HepG2 (cell line): Measurements from ENCODE around the gene MS4A6A. TPM values are rescaled to one million over a fixed set of nuclear protein-coding genes. Genes with fewer than 3 reads are reported as not detected.
"Not testable (repeated sequence)": the region's sequence is repeated elsewhere in the genome, so short reads cannot be mapped to it uniquely, and the experiment has no call there.

ENCODE experiments used
- ATAC-seq: fragments of 200-7000 bp; cut with Tn5 transposase; 3 replicates; pipeline ENCODE4 v1.9.1; 2020; ENCODE audit warnings: mild to moderate bottlenecking, moderate library complexity
- BruUV-seq: library from RNA; stranded (reverse); fragments of 400-500 nt; replicated peaks from 2 replicates; lab custom pipeline; 2021; lab: Mats Ljungman, UMichigan
- CTCF ChIA-PET: fragments of 300-600 bp; formaldehyde crosslinking; extraction: SDS; loops from one replicate; lab custom pipeline; 2021; ENCODE audit warnings: low total read pairs, inconsistent platforms, low intra/inter-chr PET ratio; lab: Yijun Ruan, JAX
- POLR2A ChIA-PET: fragments of 350-600 bp; sonication (Branson Sonifier 250); formaldehyde crosslinking; loops from one replicate; lab custom pipeline; 2020; ENCODE audit warnings: antibody characterized with exemption, inconsistent platforms; lab: Yijun Ruan, JAX
- DNase-seq: peaks from one replicate; pipeline ENCODE4 v3.0.0-alpha.2; 2015; ENCODE audit warnings: low spot score
- FAIRE-seq: peaks from 3 replicates; lab custom pipeline; 2011; peaks lifted over from hg19 to GRCh38; lab: Jason Lieb, UNC
- H2AFZ ChIP-seq: one replicate; pipeline ENCODE4 v1.6.1; 2011; ENCODE audit warnings: low read length, inconsistent platforms
- H3K27ac ChIP-seq: fragments of 300-600 bp; 3 replicates; pipeline ENCODE4 v1.8.0; 2011; ENCODE audit warnings: mixed run types, mild to moderate bottlenecking, mixed read lengths, low read length, inconsistent platforms; ENCODE audit not compliant: insufficient read depth; ENCODE audit errors: extremely low read length
- H3K27me3 ChIP-seq, 2 experiments: fragments of 200-600 bp in 1 of 2; 2 replicates in 1 of 2; 3 replicates in 1 of 2; pipeline versions ENCODE4 v1.6.0 to v1.8.0; 2011; ENCODE audit warnings: low read length in 2 of 2, mild to moderate bottlenecking in 2 of 2, moderate library complexity in 2 of 2, inconsistent platforms in 1 of 2; ENCODE audit not compliant: insufficient read depth in 2 of 2, control insufficient read depth in 1 of 2
- H3K36me3 ChIP-seq, 2 experiments: fragments of 200-600 bp in 1 of 2; replicated peaks in 1 of 2; 2 replicates in 1 of 2; 3 replicates in 1 of 2; pipeline versions ENCODE4 v1.5.1 to v1.8.0; 2011; ENCODE audit warnings: low read length in 2 of 2, inconsistent platforms in 1 of 2; ENCODE audit not compliant: insufficient read depth in 2 of 2, control insufficient read depth in 1 of 2
- H3K4me1 ChIP-seq: 2 replicates; pipeline ENCODE4 v1.5.1; 2012; ENCODE audit warnings: low read length, inconsistent platforms; ENCODE audit not compliant: insufficient read depth
- H3K4me2 ChIP-seq: 2 replicates; pipeline ENCODE4 v1.6.0; 2011; ENCODE audit warnings: low read depth, low read length, inconsistent platforms
- H3K4me3 ChIP-seq, 3 experiments: fragments of 200-600 bp in 1 of 3; sonication (generic), shearing (Covaris generic) in 1 of 3; replicated peaks in 1 of 3; 2 replicates each; pipeline ENCODE4 v1.5.1; 2011 to 2016; ENCODE audit warnings: low read length in 3 of 3, inconsistent platforms in 2 of 3, low read depth in 2 of 3, mild to moderate bottlenecking in 2 of 3, control low read depth in 1 of 3, mixed read lengths in 1 of 3; ENCODE audit not compliant: insufficient read depth in 1 of 3
- H3K79me2 ChIP-seq: one replicate; pipeline ENCODE4 v1.6.1; 2011; ENCODE audit warnings: low read length, inconsistent platforms; ENCODE audit not compliant: insufficient read depth
- H3K9ac ChIP-seq: 2 replicates; pipeline ENCODE4 v1.6.0; 2011; ENCODE audit warnings: mild to moderate bottlenecking, low read depth, low read length, inconsistent platforms; ENCODE audit not compliant: insufficient read depth
- H3K9me3 ChIP-seq: 2 replicates; pipeline ENCODE4 v1.5.1; 2012; ENCODE audit warnings: mild to moderate bottlenecking, low read length
- H4K20me1 ChIP-seq: 2 replicates; pipeline ENCODE4 v1.6.0; 2011; ENCODE audit warnings: inconsistent platforms, mild to moderate bottlenecking, low read length, moderate library complexity; ENCODE audit not compliant: insufficient read depth
- WGBS: methylation state at CpG from one replicate; pipeline ENCODE4 v1.1.6; 2017; ENCODE audit warnings: low lambda C conversion rate; 5-methylcytosine and 5-hydroxymethylcytosine counted together
- in situ Hi-C: cut with HindIII; loops from 2 replicates; pipeline ENCODE4 v1.10.0; 2017; ENCODE audit warnings: low pct_unique_long_range_greater_than_20kb; ENCODE audit not compliant: extremely low pct_ligation_motif_present
- intact Hi-C: fragments of 100-400 bp; cut with micrococcal nuclease; formaldehyde crosslinking; loops from one replicate; pipeline ENCODE4 v1.10.0; 2022; ENCODE audit not compliant: unreplicated experiment
- polyA plus RNA-seq, 8 experiments: library from polyadenylated mRNA; depleted of rRNA in 3 of 8; stranded (reverse) in 7 of 8; unstranded in 1 of 8; fragments of >200 nt; fragmentation: Illumina TruSeq in 4 of 8; extraction: Trizol in 4 of 8; gene quantifications; 2 replicates each; pipeline versions ENCODE4 v1.2.1 to v1.2.3, GENCODE V29; 2011 to 2016; ENCODE audit warnings: low read depth in 4 of 8, missing spikeins in 1 of 8, mixed read lengths in 1 of 8; ENCODE audit not compliant: insufficient read depth in 1 of 8
- total RNA-seq, 5 experiments: library from RNA; depleted of rRNA; stranded (reverse); fragments of >200 nt; fragmentation: Illumina TruSeq; extraction: Trizol; gene quantifications; 2 replicates each; pipeline ENCODE4 v1.2.3, GENCODE V29; 2016; ENCODE audit warnings: low read depth in 1 of 5

MS4A6A gene
- total and polyA plus RNA-seq, 2 of the 13 experiments (the other 11 are each of a cell fraction or from before 2014, with no cell fraction given) = not detected

DNA sequence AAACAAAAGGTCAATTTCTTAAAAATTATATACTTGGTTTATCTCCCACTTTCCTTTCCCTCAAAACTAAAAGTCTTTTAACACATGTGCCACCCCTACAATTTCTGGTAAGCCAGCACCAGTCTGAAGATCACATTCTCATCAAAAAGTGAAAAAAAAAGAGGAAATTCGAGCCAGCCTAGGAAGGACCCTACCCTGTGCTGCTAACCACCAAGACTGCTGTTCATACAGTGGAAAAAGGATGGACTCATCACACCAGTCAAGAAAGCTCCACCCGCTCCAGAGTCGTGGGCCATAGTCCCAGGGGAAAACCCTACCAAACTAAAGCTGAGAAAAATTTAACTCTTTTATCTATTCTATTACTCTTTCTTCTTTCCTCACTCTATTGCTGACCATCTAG is 5.6 kb upstream of the MS4A6A start:
- H3K4me3 ChIP-seq, intact Hi-C loops, DNase-seq, H3K27me3 ChIP-seq, H2AFZ ChIP-seq, H3K27ac ChIP-seq, POLR2A ChIA-PET, H3K36me3 ChIP-seq, H3K4me2 ChIP-seq, FAIRE-seq, BruUV-seq, H3K4me1 ChIP-seq, H3K9me3 ChIP-seq, H3K79me2 ChIP-seq, H3K9ac ChIP-seq, CTCF ChIA-PET, ATAC-seq, in situ Hi-C loops, H4K20me1 ChIP-seq: not testable (repeated sequence)
- WGBS = 21% methylated on average over 3 of the region's 3 CpGs

DNA sequence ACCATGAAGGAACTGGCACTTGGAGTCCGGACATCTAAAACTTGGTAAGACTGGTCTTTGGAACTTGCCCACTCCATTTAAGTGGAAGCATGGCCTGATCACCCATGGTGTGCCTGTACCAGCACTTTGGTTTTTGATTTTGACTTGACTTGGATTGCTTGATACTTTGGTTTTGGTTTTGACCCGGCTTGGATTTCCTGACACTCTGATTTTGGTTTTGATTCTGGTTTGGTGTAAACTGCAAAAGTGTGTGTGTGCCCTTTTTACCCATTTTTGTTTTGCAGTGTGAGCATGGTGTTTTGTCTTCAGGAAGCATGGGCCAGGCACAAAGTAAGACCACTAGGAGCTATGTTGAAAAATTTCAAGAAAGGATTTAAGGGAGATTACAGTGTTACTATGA is 3.2 kb upstream of the MS4A6A start:
- H2AFZ ChIP-seq, POLR2A ChIA-PET, BruUV-seq, H3K9ac ChIP-seq, FAIRE-seq, ATAC-seq, H3K27me3 ChIP-seq, H3K4me3 ChIP-seq, H3K79me2 ChIP-seq, H3K9me3 ChIP-seq, DNase-seq, H3K4me1 ChIP-seq, H3K4me2 ChIP-seq, CTCF ChIA-PET, H4K20me1 ChIP-seq, in situ Hi-C loops, H3K36me3 ChIP-seq, intact Hi-C loops, H3K27ac ChIP-seq: not testable (repeated sequence)
- WGBS = 33% methylated on average over 1 of the region's 2 CpGs

DNA sequence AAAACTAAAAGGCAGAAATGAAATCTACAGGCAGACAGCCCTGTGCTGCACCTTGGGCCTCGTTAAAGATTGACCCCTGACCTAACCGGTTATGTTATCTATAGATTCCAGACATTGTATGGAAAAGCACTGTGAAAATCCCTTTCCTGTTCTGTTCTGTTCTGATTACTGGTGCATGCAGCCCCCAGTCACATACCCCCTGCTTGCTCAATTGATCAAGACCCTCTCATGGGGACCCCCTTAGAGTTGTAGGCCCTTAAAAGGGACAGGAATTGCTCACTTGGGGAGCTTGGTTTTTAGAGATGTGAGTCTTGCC is 2.6 kb upstream of the MS4A6A start:
- WGBS = 0% methylated on average over 2 of the region's 2 CpGs
- H3K9me3 ChIP-seq, H3K4me2 ChIP-seq, BruUV-seq, H3K27me3 ChIP-seq, FAIRE-seq, CTCF ChIA-PET, ATAC-seq, H3K79me2 ChIP-seq, H3K9ac ChIP-seq, DNase-seq, intact Hi-C loops, H3K4me3 ChIP-seq, POLR2A ChIA-PET, H3K4me1 ChIP-seq, H3K27ac ChIP-seq, H4K20me1 ChIP-seq, H2AFZ ChIP-seq, H3K36me3 ChIP-seq, in situ Hi-C loops: not testable (repeated sequence)
